NCI-H187 treated with DMSO at 0.1 percent for 48 hours (cell line): ENCODE results near the gene RABEPK.
"Not testable (repeated sequence)": the region's sequence is repeated elsewhere in the genome, so short reads cannot be mapped to it uniquely, and the experiment has no call there.

Experiments used
- DNase-seq: peaks from one replicate; lab custom pipeline; 2025; lab: John Stamatoyannopoulos, UW

RABEPK gene

DNA sequence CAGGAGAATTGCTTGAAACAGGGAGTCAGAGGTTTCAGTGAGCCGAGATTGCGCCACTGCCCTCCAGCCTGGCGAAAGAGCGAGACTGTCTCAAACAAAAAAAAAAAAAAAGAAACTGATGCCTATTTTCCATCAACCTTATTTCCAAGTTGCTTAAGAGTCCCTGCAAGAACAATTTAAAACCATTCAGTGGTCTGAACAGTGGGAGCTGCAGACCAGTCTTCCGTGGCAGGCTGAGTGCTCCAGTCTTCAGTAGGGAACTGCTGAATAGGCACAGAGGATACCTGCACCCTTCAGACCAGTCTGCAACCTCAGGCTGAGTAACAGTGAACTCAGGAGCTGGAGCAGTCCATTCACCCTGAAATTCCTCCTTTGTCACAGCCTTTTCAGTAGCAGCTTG lies 5.9 kb upstream of the RABEPK start:
- DNase-seq: not testable (repeated sequence)

DNA sequence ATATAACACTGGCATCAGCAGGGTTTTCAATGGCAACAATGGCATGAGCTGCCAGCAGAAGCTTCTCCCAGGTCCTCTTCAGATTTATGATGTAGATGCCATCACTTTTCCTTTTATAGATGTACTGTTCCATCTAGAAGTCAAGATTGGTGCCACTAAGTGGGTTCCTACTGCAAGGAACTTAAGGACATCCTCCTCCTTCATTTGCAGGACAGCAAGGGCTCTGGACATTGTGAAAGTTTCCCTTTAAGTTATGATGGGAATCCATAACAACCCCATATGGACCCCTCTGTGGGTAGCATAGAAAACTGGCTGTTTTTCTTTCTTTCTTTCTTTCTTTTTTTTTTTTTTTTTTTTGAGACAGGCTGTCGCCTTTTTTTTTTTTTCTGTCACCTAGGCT lies 4.8 kb upstream of the RABEPK start:
- DNase-seq: not testable (repeated sequence)

DNA sequence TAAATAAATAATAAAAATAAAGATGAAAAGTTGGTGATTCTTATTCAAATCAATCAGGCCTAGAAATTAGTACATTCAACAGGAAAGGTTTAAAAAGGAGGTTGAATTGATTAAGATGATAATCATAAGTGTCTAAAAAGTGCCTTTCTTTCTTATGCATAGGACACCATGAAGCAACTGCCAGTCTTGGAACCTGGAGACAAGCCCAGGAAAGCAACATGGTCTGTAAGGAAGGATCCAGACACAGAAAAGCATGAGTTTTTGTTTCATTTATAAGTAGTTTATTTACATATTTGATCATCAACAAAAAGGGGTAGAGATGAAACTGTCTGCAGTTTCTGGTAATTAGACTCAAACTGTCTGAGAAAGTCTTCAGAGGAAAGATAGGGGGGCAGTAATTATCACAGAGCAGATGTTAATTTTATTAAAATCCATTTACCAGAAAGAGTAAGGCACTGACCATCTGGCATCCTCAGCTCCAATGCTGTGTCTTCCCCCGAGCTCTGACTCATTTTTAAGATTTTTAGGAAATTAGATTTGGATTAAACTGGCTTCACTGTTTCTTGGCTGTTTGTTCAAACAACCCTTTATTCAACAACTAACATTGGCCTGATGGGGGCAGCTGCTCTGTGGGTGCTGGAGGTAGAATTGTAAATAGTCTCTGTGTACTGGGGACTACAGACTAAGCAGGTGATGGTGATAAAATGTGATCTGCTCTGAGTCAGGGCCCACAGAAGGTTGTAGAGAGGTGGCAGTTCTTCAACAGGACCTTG lies 2.7 kb downstream of the RABEPK start:
- DNase-seq: no peak

DNA sequence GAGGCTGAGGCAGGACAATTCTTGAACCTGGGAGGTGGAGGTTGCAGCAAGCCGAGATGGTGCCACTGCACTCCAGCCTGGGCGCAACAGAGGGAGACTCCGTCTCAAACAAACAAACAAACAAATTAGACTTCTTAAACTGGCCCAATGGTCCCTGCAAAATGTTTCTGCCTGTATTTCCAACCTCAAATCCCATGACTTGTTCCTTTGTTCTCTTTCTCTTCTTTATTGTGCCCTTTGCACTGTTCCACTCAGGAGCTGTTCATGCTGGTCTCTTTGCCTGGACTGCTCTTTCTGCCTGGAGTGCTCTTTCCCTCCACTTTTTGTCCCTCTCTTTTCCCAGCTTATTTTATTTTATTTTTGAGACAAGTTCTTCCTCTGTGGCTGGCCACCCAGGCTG lies 4.1 kb downstream of the RABEPK start:
- DNase-seq: no peak

DNA sequence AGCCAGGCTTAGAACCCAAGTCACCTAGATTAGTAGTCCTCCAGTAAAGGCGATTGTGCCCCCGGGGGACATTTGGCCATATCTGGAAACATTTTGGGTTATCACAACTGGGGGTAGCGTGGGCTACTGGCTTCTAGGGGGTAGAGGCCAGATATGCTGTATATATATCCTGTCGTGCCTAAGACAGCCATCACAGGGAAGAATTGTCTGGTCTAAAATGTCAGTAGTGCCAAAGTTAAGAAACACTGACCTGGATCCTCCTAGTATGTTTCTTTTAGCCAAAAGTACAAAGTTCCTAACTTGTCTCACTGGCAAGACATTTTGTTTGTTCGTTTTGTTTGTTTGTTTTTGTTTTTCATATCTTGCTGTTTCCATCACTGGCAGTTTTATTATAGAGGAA lies 13.8 kb downstream of the RABEPK start:
- DNase-seq: no peak

DNA sequence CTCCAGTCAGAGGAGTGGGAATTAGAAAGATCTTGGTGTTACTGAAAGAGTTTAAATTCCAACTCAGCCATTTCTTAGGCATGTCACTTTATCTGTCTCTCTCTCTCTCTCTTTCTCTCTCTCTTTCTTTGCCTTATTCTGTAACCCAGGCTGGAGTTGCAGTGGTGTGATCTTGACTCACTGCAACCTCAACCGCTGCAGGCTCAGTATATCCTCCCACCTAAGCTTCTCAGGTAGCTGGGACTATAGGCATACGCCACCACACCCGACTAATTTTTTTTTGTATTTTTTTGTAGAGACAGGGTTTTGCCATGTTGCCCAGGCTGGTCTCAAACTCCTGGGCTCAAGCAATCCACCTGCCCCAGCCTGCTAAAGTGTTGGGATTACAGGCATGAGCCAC lies 18.3 kb downstream of the RABEPK start:
- no peak for DNase-seq

DNA sequence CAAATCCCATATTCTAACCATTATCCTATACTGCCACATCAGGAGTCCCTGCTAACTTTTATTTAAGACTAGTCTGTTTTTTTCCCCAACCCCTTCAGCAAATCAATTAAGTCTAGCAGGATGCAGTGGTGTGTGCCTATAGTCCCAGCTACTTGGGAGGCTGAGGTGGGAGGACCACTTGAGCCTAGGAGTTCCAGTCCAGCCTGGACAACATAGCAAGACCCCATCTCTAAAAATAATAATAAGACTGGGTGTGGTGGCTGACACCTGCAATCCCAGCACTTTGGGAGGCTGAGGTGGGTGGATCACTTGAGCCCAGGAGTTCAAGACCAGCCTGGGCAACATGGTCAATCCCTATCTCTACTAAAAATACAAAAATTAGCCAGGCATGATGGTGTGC lies 24.5 kb downstream of the RABEPK start:
- not testable (repeated sequence) for DNase-seq

DNA sequence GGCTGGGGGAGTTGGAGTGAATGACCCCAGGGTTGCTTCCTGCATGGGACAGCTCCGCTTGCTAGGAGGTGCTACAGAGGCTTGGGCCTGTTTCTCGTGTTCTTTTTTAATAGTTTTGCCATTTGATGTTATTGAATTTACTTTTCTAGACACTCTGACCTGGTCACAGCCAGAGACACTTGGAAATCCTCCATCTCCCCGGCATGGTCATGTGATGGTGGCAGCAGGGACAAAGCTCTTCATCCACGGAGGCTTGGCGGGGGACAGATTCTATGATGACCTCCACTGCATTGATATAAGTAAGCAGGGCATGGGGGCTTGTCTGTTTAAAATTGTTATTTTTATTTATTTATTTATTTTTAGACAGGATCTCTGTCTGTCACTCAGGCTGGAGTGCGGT lies 27.4 kb downstream of the RABEPK start:
- no peak for DNase-seq

DNA sequence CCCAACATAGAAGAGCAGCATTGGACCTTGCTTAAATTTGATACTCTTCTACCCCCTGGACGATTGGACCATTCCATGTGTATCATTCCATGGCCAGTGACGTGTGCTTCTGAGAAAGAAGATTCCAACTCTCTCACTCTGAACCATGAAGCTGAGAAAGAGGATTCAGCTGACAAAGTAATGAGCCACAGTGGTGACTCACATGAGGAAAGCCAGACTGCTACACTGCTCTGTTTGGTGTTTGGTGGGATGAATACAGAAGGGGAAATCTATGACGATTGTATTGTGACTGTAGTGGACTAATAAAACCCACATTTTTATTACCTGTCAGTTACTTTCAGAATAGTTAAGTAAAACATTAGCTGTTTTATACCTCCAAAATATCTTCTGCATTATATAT lies 33.3 kb downstream of the RABEPK start:
- no peak for DNase-seq

DNA sequence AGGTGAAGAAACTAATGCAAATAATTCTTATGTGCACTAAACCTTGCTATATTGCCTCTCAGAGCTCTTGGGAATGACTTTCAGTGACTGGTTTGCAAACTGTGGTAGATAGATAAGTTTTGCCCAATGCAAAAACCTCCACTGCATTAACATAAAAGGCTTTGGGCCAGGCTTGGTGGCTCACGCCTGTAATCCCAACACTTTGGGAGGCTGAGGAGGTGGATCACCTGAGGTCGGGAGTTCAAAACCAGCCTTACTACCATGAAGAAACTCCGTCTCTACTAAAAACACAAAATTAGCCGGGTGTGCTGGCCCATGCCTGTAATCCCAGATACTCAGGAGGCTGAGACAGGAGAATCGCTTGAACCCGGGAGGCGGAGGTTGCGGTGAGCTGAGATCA lies 33.8 kb downstream of the RABEPK start:
- DNase-seq: not testable (repeated sequence)

DNA sequence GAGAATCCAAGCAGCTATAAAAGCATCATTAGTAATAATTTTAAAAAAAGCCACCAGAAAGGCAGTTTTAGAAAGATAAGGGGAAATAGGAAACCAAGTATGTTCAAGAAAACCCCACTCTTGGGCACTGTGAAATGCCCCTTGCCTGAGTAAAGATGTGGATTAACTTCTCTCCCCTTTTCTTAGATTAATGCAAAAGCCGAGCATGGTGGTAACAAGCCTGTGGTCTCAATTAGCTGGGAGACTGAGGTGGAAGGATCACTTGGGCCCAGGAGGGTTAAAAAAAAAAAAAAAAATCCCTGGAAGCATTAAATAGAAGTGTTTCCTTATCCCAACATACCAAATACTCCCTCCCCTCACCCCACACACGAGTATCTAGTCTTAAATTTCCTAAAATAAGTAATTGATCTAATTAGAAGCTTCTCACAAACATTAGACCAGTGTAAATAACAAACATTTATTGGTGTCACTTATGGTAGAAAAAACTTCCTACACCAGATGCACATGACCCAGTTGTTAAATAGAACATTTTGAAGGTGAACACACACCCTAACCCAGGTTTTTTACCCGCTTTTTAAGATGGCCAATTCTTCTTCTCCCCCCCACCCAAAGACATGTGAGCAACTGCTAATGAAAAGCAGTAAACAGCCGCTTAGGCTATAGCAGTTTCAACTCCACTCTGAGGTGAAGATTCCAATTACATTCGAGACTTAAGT lies 35.6 kb downstream of the RABEPK start:
- DNase-seq: no peak

DNA sequence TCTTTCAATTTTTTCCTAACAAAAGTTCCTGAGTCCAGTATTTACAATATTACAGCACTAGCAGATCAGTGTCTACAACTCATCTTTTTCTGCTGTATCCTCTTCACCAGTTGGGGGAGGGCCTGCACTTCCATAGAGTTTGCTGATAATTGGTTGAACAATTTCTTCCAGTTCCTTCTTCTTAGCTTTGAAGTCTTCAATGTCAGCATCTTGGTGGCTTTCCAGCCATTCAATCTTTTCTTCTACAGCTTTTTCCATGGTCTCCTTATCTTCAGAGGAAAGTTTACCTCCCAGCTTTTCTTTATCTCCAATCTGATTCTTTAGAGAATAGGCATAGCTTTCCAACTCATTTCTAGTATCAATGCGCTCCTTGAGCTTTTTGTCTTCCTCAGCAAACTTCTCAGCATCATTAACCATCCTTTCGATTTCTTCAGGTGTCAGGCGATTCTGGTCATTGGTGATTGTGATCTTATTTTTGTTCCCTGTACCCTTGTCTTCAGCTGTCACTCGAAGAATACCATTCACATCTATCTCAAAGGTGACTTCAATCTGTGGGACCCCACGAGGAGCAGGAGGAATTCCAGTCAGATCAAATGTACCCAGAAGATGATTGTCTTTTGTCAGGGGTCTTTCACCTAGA lies 36.3 kb downstream of the RABEPK start:
- not testable (repeated sequence) for DNase-seq

DNA sequence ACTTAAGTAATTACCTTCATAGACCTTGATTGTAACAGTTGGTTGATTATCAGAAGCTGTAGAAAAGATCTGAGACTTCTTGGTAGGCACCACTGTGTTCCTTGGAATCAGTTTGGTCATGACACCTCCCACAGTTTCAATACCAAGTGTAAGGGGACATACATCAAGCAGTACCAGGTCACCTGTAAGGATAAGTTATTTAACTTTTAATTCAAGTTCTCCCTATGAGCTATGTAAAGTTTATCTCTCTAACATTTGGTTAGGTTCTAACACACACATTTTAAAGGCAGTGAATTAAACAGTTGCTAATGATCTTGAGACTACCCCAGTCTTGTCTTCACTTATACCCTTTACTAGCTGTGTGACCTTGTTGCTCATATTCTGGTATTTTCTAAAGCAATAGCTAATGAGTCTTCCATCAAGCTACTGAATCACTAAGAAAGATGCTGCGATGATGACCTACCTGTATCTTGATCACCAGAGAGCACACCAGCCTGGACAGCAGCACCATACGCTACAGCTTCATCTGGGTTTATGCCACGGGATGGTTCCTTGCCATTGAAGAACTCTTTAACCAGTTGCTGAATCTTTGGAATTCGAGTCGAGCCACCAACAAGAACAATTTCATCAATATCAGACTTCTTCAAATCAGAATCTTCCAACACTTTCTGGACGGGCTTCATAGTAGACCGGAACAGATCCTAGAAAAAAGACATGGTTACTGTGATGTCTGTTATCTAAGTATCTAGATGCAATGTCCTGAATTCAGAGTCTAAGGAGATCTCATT lies 38.0 kb downstream of the RABEPK start:
- DNase-seq: no peak

DNA sequence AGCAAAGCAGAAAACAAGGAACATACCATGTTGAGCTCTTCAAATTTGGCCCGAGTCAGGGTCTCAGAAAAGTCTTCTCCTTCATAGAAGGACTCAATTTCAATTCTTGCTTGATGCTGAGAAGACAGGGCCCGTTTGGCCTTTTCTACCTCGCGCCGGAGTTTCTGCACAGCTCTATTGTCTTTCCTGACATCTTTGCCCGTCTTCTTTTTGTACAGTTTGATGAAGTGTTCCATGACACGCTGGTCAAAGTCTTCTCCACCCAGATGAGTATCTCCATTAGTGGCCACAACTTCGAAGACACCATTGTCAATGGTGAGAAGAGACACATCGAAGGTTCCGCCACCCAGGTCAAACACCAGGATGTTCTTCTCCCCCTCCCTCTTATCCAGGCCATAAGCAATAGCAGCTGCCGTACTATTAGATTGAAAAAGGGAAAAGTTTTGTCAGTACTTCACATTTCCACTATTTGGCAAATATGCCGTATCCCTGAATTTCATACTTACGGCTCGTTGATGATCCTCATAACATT lies 38.6 kb downstream of the RABEPK start:
- DNase-seq: no peak

DNA sequence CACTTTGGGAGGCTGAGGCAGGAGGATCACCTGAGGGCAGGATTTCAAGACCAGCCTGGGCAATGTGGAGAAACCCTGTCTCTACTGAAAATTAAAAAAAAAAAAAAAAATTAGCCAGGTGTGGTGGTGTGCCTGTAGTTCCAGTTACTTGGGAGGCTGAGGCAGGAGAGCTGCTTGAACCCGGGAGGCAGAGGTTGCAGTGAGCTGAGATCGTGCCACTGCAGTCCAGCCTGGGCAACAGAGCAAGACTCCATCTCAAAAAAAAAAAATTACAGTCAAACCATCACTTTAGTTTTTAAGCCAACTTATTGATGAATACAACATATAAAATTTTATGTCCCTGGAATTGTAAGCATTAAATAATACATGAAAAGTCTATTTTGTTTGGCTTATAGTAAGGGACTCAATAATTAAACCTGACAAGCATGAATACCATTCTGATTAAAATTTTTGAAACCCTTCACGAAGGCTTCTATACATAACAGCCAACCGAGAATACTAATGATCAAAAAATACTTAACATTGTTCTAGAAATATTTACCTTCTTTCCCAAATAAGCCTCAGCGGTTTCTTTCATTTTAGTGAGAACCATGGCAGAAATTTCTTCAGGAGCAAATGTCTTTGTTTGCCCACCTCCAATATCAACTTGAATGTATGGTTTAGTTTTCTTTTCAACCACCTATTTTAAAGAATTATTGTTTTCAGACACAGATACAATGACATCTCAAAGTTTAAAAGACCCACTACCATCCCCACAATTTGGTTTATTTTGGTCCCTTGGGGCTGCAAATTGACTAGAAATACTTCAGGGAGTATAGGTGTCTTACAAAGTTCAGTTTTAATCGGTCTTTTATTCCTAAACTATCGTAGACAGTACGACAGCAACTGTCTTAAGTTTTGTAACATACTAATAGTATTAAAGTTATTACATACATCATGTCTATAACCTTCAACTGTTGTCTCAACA lies 39.6 kb downstream of the RABEPK start:
- DNase-seq: no peak

DNA sequence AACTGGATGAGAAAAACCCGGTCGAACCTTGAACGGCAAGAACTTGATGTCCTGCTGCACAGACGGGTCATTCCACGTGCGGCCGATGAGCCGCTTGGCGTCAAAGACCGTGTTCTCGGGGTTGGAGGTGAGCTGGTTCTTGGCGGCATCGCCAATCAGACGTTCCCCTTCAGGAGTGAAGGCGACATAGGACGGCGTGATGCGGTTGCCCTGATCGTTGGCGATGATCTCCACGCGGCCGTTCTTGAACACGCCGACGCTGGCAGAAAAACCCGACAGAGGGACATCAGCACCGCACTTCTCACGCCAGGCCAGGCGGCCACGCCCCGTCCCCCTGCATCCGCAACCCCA lies 40.3 kb downstream of the RABEPK start:
- no peak for DNase-seq

DNA sequence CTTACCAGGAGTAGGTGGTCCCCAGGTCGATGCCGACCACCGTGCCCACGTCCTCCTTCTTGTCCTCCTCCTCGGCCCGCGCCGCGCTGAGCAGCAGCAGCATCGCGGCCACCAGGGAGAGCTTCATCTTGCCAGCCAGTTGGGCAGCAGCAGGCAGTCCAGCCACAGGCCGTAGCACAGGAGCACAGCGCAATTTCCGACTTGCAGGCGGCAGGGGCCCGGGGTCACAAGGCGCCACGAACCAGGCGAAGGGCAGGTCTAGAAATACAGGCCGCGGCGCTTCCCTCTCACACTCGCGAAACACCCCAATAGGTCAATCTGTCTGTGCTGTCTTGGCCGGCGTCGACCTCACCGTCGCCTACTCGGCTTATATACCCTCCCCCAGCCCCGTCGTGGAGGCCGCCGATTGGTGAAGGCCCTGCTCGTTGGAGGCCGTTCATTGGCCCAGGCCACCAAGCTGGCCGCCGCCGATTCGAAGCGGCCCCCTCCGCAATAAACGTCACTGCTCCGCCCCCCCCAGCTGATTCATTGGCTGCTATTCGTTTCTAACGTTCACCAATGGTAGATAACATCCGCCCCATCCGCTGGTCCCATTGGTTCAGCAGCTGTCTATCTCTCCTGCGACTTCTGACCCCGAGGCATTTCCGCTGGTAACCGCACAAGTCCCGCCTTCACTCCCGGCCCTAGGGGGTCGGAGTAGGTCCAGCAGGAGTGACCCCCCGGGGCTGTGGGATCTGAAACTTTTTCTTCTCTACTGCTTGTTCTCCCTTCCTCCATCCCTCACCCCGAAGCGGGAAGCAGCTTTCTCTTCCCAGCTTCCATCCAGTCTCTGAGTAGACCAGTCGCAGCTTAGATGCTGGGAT lies 40.9 kb downstream of the RABEPK start, which contains the start of gene HSPA5:
Gene HSPA5, minus strand, starts transcription at position 344 of the 863 bp plus-strand sequence. Its CDS starts 217 bp downstream, at position 127.
- DNase-seq: peak; percentile 87

DNA sequence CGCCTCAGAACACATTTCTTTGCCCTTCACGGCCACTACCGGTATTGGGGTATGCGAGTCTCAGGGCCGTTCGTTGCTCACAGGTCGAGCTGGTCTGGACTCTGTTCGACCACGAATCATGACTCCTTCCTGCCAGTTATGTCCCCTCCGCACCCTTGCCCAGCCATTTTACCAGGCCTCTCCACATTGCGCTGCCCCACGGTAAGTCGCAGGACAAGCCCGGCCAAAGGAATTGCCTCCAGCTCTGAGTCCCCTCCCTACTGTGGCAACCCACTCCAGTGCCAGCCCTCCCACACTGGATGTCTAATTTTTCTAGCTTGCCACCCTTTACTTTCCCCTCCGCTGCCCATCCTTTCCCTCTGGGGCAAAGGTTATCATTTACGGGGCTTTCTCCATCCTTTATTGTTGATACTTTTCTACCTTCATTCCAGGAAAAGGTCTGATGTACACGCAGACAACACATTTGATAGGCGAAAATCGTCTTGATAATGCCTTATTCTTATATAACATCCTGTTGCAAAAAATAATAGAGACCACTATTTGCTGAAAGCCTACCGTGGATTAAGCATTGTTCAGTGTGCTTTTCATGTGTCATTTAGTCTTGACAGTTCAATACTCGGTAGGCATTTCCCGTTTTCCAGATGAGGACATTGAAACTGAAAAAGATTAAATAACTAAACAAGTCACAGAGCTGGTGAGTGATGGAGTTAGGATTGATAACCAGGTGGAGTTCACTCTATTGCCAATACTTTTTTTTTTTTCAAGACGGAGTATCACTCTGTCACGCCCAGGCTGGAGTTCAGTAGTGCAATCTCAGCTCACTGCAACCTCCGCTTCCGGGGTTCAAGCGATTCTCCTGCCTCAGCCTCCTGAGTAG lies 41.8 kb downstream of the RABEPK start:
- DNase-seq: no peak

DNA sequence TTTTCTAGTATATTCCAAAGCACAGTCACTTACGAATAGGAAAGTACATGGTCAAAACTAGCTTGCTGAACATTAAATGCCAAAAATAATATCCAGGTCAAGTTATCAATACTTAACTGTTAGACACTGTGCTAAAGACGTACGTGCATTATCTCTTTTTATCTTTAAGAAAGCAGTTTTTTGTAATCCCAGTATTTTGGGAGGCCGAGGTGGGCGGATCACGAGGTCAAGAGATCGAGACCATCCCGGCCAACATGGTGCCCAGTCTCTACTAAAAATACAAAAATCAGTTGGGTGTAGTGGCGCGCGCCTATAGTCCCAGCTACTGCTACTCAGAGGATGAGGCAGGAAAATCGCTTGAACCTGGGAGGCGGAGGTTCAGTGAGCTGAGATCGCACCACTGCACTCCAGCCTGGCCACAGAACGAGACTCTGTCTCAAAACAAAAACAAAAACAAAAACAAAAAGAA lies 43.5 kb downstream of the RABEPK start:
- DNase-seq: no peak
